ENCODE results near the gene FOXD3. TPM values are rescaled to one million over a fixed set of nuclear protein-coding genes. Genes with fewer than 3 reads are reported as not detected.
A peak's percentile ranks its signal among the peaks of the same experiment; 100 is the strongest.

Gene FOXD3
- total RNA-seq, 2 donors from 2014 or later, result 0.48 to 1.1 TPM

- no peak overlapping the region for H3K27ac ChIP-seq
- H3K4me1 ChIP-seq, result peaks cover 0 to 51% of the 10 kb centered on the region in 2 donors
- no peak overlapping the region for H3K4me3 ChIP-seq
- DNase-seq (ENCODE audit: low spot score), result no peak
- H3K9me3 ChIP-seq, result no peaks in the 10 kb centered on the region
- no peak for TF ChIP-seq CTCF (IDR thresholded peaks at IDR 0.05)
- H3K27me3 ChIP-seq, result peaks cover 70 to 77% of the 10 kb centered on the region in 2 donors
- H3K36me3 ChIP-seq, result no peaks in the 10 kb centered on the region
Observed at GRCh38 chr1:63318201-63318979, 4.0 kb upstream of the FOXD3 start.

GRCh38 chr1:63319046-63320021 lies 3.0 kb upstream of the FOXD3 start:
- H3K4me1 ChIP-seq, result peaks cover 0 to 59% of the 10 kb centered on the region in 2 donors
- H3K36me3 ChIP-seq, result no peaks in the 10 kb centered on the region
- peaks cover 75 to 80% of the 10 kb centered on the region in 2 donors for H3K27me3 ChIP-seq
- peak overlapping the region in 1 of 2 donors; percentile 2 for H3K4me3 ChIP-seq
- TF ChIP-seq CTCF (IDR thresholded peaks at IDR 0.05), result no peak
- no peak overlapping the region for H3K27ac ChIP-seq
- DNase-seq (ENCODE audit: low spot score), result no peak
- no peaks in the 10 kb centered on the region for H3K9me3 ChIP-seq

GRCh38 chr1:63320022-63320721 lies 2.2 kb upstream of the FOXD3 start:
- no peak for DNase-seq (ENCODE audit: low spot score)
- Histone ChIP-seq H3K4me1 (peaks cover 0 to 61% of the 10 kb centered on the region in 2 donors), H3K27ac (no peak overlapping the region)

GRCh38 chr1:63321066-63321784 lies 1.1 kb upstream of the FOXD3 start:
- H3K9me3 ChIP-seq, result no peaks in the 10 kb centered on the region
- H3K27ac ChIP-seq, result no peak overlapping the region
- peaks cover 83 to 89% of the 10 kb centered on the region in 2 donors for H3K27me3 ChIP-seq
- no peak for TF ChIP-seq CTCF (IDR thresholded peaks at IDR 0.05)
- no peaks in the 10 kb centered on the region for H3K36me3 ChIP-seq
- no peak for DNase-seq (ENCODE audit: low spot score)
- H3K4me1 ChIP-seq, result peaks cover 0 to 61% of the 10 kb centered on the region in 2 donors
- peak overlapping the region in 1 of 2 donors; percentile 54 for H3K4me3 ChIP-seq

More at GRCh38 chr1:63320022-63320721, 2.2 kb upstream of the FOXD3 start:
- peak overlapping the region in 1 of 2 donors; percentile 2 for H3K4me3 ChIP-seq
- no peak for TF ChIP-seq CTCF (IDR thresholded peaks at IDR 0.05)
- peaks cover 79 to 86% of the 10 kb centered on the region in 2 donors for H3K27me3 ChIP-seq
- H3K36me3 ChIP-seq, result no peaks in the 10 kb centered on the region
- H3K9me3 ChIP-seq, result no peaks in the 10 kb centered on the region

GRCh38 chr1:63321785-63322113 lies 618 bp upstream of the FOXD3 start:
- no peak for DNase-seq (ENCODE audit: low spot score)
- H3K27me3 ChIP-seq, result peaks cover 81 to 89% of the 10 kb centered on the region in 2 donors
- H3K4me3 ChIP-seq, result peak overlapping the region in 1 of 2 donors; percentile 54
- no peaks in the 10 kb centered on the region for H3K36me3 ChIP-seq
- H3K27ac ChIP-seq, result no peak overlapping the region
- peaks cover 0 to 60% of the 10 kb centered on the region in 2 donors for H3K4me1 ChIP-seq
- H3K9me3 ChIP-seq, result no peaks in the 10 kb centered on the region
- no peak for TF ChIP-seq CTCF (IDR thresholded peaks at IDR 0.05)
